Adrenal gland (tissue), 12 donors: ENCODE data around the gene ITIH4. TPM values are rescaled to one million over a fixed set of nuclear protein-coding genes. Genes with fewer than 3 reads are reported as not detected.

ENCODE experiments used
- microRNA-seq, 3 donors: library from miRNA; unstranded; fragments of <30 nt; microRNA quantifications; one replicate each; pipeline ENCODE4, GENCODE V29; 2017 to 2020
- polyA plus RNA-seq, 3 donors: library from polyadenylated mRNA; stranded (reverse); fragments of 200-250 nt in 2 of 3; fragments of 350-450 nt in 1 of 3; fragmentation: Illumina TruSeq in 1 of 3; extraction: RNeasy Lipid Tissue Mini Kit (QIAGEN cat#74804) in 1 of 3; gene quantifications; one replicate each; pipeline ENCODE4 v1.2.3, GENCODE V29; 2013 to 2014
- small RNA-seq, 2 donors: library from RNA; depleted of rRNA; stranded (forward); fragments of <200 nt; gene quantifications; one replicate each; pipeline ENCODE3, GENCODE V24; 2016
- total RNA-seq, 9 donors: library from RNA; depleted of rRNA in 4 of 9; stranded (reverse); fragments of >200 nt in 4 of 9; fragments of 120-200 nt in 1 of 9; fragmentation: NEBNext Ultra II Directional in 1 of 9; extraction: Animal tissue kit (Norgen Biotek cat#: 25700) in 1 of 9; gene quantifications; one replicate each; pipeline versions ENCODE4 v1.1.0 to v1.2.4, GENCODE V29; 2013 to 2023
- donor health status: healthy with polysubstance abuse.
- donor health status: Bipolar disorder and iron deficiency.
- donor health status: DM: yes; HTN: yes; CAD: no.
- donor health status: DM: no; HTN: no; CAD: no.
- donor health status: DM: no; HTN: no; CAD: no.
- donor health status: DM: yes; HTN: yes; CAD: no.

ITIH4 gene
- total and polyA plus RNA-seq, 12 donors, result 6.4 to 221 (median 45.5) TPM

Small RNA genes lying within 50 kb of the gene (microRNA-seq; reads per million reads assigned to microRNA genes)
- gene MIR8064, result 0 reads per million in 3 donors

Small RNA genes lying within 50 kb of the gene (small RNA-seq; reads per million reads assigned to genes)
- gene MIR8064 (0 reads per million in 2 donors), gene MUSTN1 (0 reads per million in 2 donors)

Other genes with a start within 250 kb of the ITIH4 start
- gene PBRM1, start 144.8 kb downstream of the ITIH4 start, total RNA-seq, result 100 to 1,000 TPM in 1 of 9 donors, 10 to 100 TPM in 8; 32.9 to 108 (median 48.8) TPM
- 10 to 100 TPM in 2 of 3 donors, 1 to 10 TPM in 1; 4.2 to 23.4 (median 10.2) TPM for gene PBRM1, start 144.8 kb downstream of the ITIH4 start, polyA plus RNA-seq
- gene GNL3, start 144.6 kb downstream of the ITIH4 start, total RNA-seq, result 10 to 100 TPM; 23.5 to 87.0 (median 54.2) TPM
- gene GNL3, start 144.6 kb downstream of the ITIH4 start, polyA plus RNA-seq, result 100 to 1,000 TPM in 1 of 3 donors, 10 to 100 TPM in 2; 71.8 to 229 (median 95.2) TPM
- 100 to 1,000 TPM in 1 of 9 donors, 10 to 100 TPM in 8; 53.4 to 151 (median 65.5) TPM for gene GLT8D1, start 124.9 kb downstream of the ITIH4 start, total RNA-seq
- 10 to 100 TPM; 49.1 to 98.9 (median 52.5) TPM for gene GLT8D1, start 124.9 kb downstream of the ITIH4 start, polyA plus RNA-seq
- 100 to 1,000 TPM; 114 to 409 (median 138) TPM for gene SPCS1, start 124.6 kb downstream of the ITIH4 start, total RNA-seq
- gene SPCS1, start 124.6 kb downstream of the ITIH4 start, polyA plus RNA-seq, result 100 to 1,000 TPM in 1 of 3 donors, 10 to 100 TPM in 2; 42.2 to 259 (median 73.4) TPM
- gene NEK4, start 59.7 kb downstream of the ITIH4 start, total RNA-seq, result 10 to 100 TPM; 21.3 to 43.9 (median 30.3) TPM
- gene NEK4, start 59.7 kb downstream of the ITIH4 start, polyA plus RNA-seq, result 10 to 100 TPM in 1 of 3 donors, 1 to 10 TPM in 2; 4.9 to 16.5 (median 8.0) TPM
- gene ITIH1, start 53.1 kb downstream of the ITIH4 start, total RNA-seq, result 1 to 10 TPM in 3 of 9 donors, under 1 TPM in 2, not detected in 4; 0.28 to 1.9 (median 1.3) TPM
- gene ITIH1, start 53.1 kb downstream of the ITIH4 start, polyA plus RNA-seq, result under 1 TPM; 0.34 to 0.60 (median 0.40) TPM
- 10 to 100 TPM in 1 of 9 donors, 1 to 10 TPM in 7, under 1 TPM in 1; 0.18 to 31.7 (median 2.6) TPM for gene ITIH3, start 35.9 kb downstream of the ITIH4 start, total RNA-seq
- gene ITIH3, start 35.9 kb downstream of the ITIH4 start, polyA plus RNA-seq, result 1 to 10 TPM in 2 of 3 donors, under 1 TPM in 1; 0.97 to 9.2 (median 4.6) TPM
- gene MUSTN1, start 4.3 kb upstream of the ITIH4 start, total RNA-seq, result 1 to 10 TPM in 4 of 9 donors, under 1 TPM in 1, not detected in 4; 0.50 to 6.5 (median 1.8) TPM
- 100 to 1,000 TPM in 1 of 3 donors, 10 to 100 TPM in 1, 1 to 10 TPM in 1; 1.4 to 128 (median 79.3) TPM for gene MUSTN1, start 4.3 kb upstream of the ITIH4 start, polyA plus RNA-seq
- 10 to 100 TPM; 15.4 to 42.8 (median 21.4) TPM for gene STIMATE, start 66.9 kb upstream of the ITIH4 start, total RNA-seq
- 10 to 100 TPM; 15.4 to 28.2 (median 25.7) TPM for gene STIMATE, start 66.9 kb upstream of the ITIH4 start, polyA plus RNA-seq
- gene SFMBT1, start 215.4 kb upstream of the ITIH4 start, total RNA-seq, result 10 to 100 TPM in 5 of 9 donors, 1 to 10 TPM in 4; 6.6 to 14.8 (median 12.3) TPM
- 1 to 10 TPM; 2.1 to 5.8 (median 2.7) TPM for gene SFMBT1, start 215.4 kb upstream of the ITIH4 start, polyA plus RNA-seq